Measurements from ENCODE around the gene RALGAPA2. TPM values are rescaled to one million over a fixed set of nuclear protein-coding genes. Genes with fewer than 3 reads are reported as not detected.

The RALGAPA2 gene
- polyA plus RNA-seq, 1 of the 3 experiments (the other 2 are of a cell fraction): 1.0 TPM

DNA sequence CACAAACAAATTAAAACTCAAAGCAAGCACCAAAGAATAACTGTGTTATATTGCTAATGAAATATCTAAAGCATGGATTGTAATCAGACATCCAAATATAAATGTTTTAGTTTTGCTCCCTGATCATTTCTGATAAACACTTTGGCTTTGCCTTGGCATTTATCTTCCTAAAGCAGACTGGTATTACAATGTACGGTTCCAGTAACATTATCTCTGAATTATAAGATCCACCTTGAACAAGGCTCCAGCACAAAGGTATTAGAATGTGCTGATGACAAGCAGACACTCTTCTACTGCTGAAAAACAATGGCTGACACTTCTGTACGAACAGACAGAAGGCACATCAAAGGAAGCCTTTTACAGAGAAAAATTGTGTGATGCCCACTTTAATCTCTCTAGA, 270.0 kb downstream of the RALGAPA2 start:
- Histone ChIP-seq H3F3A (replicated peaks; ENCODE audit: insufficient read depth) (no peaks in the 10 kb centered on the region), H3K4me1 (ENCODE audit: control insufficient read depth in 1 of 2, insufficient read depth in 2 of 2, low read depth in 1 of 2, low read length in 1 of 2) (peaks cover 0 to 8% of the 10 kb centered on the region in 2 experiments; a peak in 1 of 4 replicates), H3K79me2 (ENCODE audit: insufficient read depth) (no peaks in the 10 kb centered on the region), H3K27ac (ENCODE audit: low read depth in 2 of 2, low read length in 1 of 2) (no peak overlapping the region), H3K9me2 (no peaks in the 10 kb centered on the region), H2AFZ (ENCODE audit: low read depth) (no peak overlapping the region), H3K4me3 (ENCODE audit: low read depth in 2 of 2, low read length in 1 of 2) (no peak overlapping the region), H3K27me3 (ENCODE audit: insufficient read depth) (no peaks in the 10 kb centered on the region), H3K9ac (no peak overlapping the region), H4K20me1 (ENCODE audit: insufficient read depth) (no peaks in the 10 kb centered on the region), H3K4me2 (no peak overlapping the region), H3K36me3 (replicated peaks in 1 of 2; ENCODE audit: control insufficient read depth in 1 of 2, insufficient read depth in 2 of 2, low read length in 1 of 2) (no peaks in the 10 kb centered on the region), H3K9me3 (no peaks in the 10 kb centered on the region)
- ChIA-PET CTCF (no interaction called here), POLR2A (no interaction called here)
- DNase-seq: no peak
- TF ChIP-seq TEAD4 (IDR thresholded peaks at IDR 0.05; ENCODE audit: borderline replicate concordance, insufficient read depth): no peak
- TF ChIP-seq RXRA (IDR thresholded peaks at IDR 0.05; ENCODE audit: borderline replicate concordance, low read depth): no peak
- TF ChIP-seq FOXM1 (IDR thresholded peaks at IDR 0.05; ENCODE audit: low read depth): no peak
- TF ChIP-seq CTCF (IDR thresholded peaks at IDR 0.05): no peak
- TF ChIP-seq, protein P1, sequence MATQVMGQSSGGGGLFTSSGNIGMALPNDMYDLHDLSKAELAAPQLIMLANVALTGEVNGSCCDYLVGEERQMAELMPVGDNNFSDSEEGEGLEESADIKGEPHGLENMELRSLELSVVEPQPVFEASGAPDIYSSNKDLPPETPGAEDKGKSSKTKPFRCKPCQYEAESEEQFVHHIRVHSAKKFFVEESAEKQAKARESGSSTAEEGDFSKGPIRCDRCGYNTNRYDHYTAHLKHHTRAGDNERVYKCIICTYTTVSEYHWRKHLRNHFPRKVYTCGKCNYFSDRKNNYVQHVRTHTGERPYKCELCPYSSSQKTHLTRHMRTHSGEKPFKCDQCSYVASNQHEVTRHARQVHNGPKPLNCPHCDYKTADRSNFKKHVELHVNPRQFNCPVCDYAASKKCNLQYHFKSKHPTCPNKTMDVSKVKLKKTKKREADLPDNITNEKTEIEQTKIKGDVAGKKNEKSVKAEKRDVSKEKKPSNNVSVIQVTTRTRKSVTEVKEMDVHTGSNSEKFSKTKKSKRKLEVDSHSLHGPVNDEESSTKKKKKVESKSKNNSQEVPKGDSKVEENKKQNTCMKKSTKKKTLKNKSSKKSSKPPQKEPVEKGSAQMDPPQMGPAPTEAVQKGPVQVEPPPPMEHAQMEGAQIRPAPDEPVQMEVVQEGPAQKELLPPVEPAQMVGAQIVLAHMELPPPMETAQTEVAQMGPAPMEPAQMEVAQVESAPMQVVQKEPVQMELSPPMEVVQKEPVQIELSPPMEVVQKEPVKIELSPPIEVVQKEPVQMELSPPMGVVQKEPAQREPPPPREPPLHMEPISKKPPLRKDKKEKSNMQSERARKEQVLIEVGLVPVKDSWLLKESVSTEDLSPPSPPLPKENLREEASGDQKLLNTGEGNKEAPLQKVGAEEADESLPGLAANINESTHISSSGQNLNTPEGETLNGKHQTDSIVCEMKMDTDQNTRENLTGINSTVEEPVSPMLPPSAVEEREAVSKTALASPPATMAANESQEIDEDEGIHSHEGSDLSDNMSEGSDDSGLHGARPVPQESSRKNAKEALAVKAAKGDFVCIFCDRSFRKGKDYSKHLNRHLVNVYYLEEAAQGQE (IDR thresholded peaks at IDR 0.05; ENCODE audit: low read depth, low read length): no peak
- no peak for TF ChIP-seq RFX5 (IDR thresholded peaks at IDR 0.05; ENCODE audit: low read length)
- TF ChIP-seq, protein P2, sequence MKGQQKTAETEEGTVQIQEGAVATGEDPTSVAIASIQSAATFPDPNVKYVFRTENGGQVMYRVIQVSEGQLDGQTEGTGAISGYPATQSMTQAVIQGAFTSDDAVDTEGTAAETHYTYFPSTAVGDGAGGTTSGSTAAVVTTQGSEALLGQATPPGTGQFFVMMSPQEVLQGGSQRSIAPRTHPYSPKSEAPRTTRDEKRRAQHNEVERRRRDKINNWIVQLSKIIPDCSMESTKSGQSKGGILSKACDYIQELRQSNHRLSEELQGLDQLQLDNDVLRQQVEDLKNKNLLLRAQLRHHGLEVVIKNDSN (IDR thresholded peaks at IDR 0.05; ENCODE audit: borderline replicate concordance, low read depth): no peak
- 83% methylated on average over 2 of the region's 2 CpGs for WGBS (ENCODE audit: low lambda C conversion rate)

DNA sequence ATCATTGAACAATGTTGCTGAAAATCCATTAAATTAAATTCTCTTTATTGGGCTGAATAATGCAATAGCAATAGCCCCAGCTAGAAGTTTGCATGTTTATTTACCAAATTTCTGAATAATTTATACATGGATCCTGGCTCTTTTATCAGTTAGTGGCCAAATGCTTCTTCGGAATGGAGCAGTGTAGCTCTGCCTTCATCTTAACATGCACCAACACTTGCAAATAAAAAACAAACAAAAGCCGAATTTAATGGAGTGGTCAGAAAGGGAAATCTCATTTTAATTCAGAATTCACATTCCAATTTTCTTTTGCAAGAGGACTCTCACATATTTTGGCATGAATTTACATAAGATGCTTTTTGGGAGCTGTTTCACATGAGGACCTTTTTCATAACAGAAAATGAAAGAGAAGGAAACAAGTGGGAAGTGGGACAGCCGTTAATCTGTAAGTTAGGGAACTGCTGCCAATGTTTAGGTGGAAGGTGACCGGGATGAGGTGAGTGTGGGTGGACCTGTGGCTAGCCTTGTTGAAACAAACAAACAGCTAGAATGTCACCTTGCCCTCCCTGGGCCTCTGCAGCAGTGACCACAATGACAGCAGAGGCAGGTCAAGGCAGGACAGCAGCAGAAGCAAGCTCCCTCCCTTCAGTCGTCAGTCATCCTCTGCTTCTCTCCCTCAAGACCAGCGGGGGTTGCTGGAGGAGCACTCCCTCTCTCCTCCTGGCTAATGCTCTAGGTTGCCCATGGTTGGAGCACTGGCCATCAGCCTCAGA, 271.4 kb downstream of the RALGAPA2 start:
- Histone ChIP-seq H3K79me2 (ENCODE audit: insufficient read depth) (no peaks in the 10 kb centered on the region), H3K4me1 (ENCODE audit: control insufficient read depth in 1 of 2, insufficient read depth in 2 of 2, low read depth in 1 of 2, low read length in 1 of 2) (peaks cover 0 to 3% of the 10 kb centered on the region in 2 experiments; a peak in 1 of 4 replicates), H2AFZ (ENCODE audit: low read depth) (no peak overlapping the region), H3K4me2 (no peak overlapping the region), H3K9ac (no peak overlapping the region), H4K20me1 (ENCODE audit: insufficient read depth) (no peaks in the 10 kb centered on the region), H3K27ac (ENCODE audit: low read depth in 2 of 2, low read length in 1 of 2) (no peak overlapping the region), H3K36me3 (replicated peaks in 1 of 2; ENCODE audit: control insufficient read depth in 1 of 2, insufficient read depth in 2 of 2, low read length in 1 of 2) (no peaks in the 10 kb centered on the region), H3K9me2 (no peaks in the 10 kb centered on the region), H3K9me3 (no peaks in the 10 kb centered on the region), H3F3A (replicated peaks; ENCODE audit: insufficient read depth) (no peaks in the 10 kb centered on the region), H3K4me3 (ENCODE audit: low read depth in 2 of 2, low read length in 1 of 2) (no peak overlapping the region), H3K27me3 (ENCODE audit: insufficient read depth) (no peaks in the 10 kb centered on the region)
- POLR2A ChIA-PET: no interaction called here
- no peak for DNase-seq
- WGBS (ENCODE audit: low lambda C conversion rate): 84% methylated on average over 6 of the region's 6 CpGs
- CTCF ChIA-PET: interaction anchor here (0.6 to 1.2 kb wide), 4 partner anchors 24 to 149 kb away, joined by 3 to 4 read pairs (median 3); no protein-coding TSS in a partner anchor
- TF ChIP-seq CHD2 (IDR thresholded peaks at IDR 0.05; ENCODE audit: low read length, partially characterized antibody): no peak
- TF ChIP-seq EP300 (IDR thresholded peaks at IDR 0.05; ENCODE audit: borderline replicate concordance in 1 of 2, low read depth in 1 of 2, low read length in 1 of 2): no peak
- TF ChIP-seq, protein P3, sequence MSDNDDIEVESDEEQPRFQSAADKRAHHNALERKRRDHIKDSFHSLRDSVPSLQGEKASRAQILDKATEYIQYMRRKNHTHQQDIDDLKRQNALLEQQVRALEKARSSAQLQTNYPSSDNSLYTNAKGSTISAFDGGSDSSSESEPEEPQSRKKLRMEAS (IDR thresholded peaks at IDR 0.05; ENCODE audit: low read depth): no peak
- no peak for TF ChIP-seq RCOR1 (IDR thresholded peaks at IDR 0.05; ENCODE audit: low read length)
- TF ChIP-seq, protein P4, sequence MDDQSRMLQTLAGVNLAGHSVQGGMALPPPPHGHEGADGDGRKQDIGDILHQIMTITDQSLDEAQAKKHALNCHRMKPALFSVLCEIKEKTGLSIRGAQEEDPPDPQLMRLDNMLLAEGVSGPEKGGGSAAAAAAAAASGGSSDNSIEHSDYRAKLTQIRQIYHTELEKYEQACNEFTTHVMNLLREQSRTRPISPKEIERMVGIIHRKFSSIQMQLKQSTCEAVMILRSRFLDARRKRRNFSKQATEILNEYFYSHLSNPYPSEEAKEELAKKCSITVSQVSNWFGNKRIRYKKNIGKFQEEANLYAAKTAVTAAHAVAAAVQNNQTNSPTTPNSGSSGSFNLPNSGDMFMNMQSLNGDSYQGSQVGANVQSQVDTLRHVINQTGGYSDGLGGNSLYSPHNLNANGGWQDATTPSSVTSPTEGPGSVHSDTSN (IDR thresholded peaks at IDR 0.05): no peak
- TF ChIP-seq GATA2 (CRISPR knock-in tag; IDR thresholded peaks at IDR 0.05): no peak
- TF ChIP-seq, protein P1 (IDR thresholded peaks at IDR 0.05; ENCODE audit: low read depth, low read length): no peak
- TF ChIP-seq FOXM1 (IDR thresholded peaks at IDR 0.05; ENCODE audit: low read depth): no peak
